K562 (cell line): Measurements from ENCODE around the gene IRF2BP2. TPM values are rescaled to one million over a fixed set of nuclear protein-coding genes. Genes with fewer than 3 reads are reported as not detected.

Experiments
- FOXJ2 ChIP-seq: fragments of 200-800 bp; sonication (Bioruptor generic); IDR thresholded peaks from 2 replicates; pipeline ENCODE4 v1.6.1; 2016; ENCODE audit warnings: missing genetic modification characterization, missing compliant biosample characterization
- FOXK1 ChIP-seq: sonication (generic); formaldehyde crosslinking; IDR thresholded peaks from 2 replicates; pipeline ENCODE4 v1.8.0; 2022; ENCODE audit warnings: missing genetic modification reagents, mild to moderate bottlenecking, borderline replicate concordance
- HDAC3 ChIP-seq: fragments of 450-650 bp; IDR thresholded peaks from 2 replicates; pipeline ENCODE4 v1.6.1; 2018; ENCODE audit warnings: borderline replicate concordance, mild to moderate bottlenecking, moderate library complexity; ENCODE audit not compliant: partially characterized antibody
- NKRF ChIP-seq: fragments of 450-650 bp; IDR thresholded peaks from 2 replicates; pipeline ENCODE4 v1.6.1; 2016; ENCODE audit warnings: borderline replicate concordance
- RBM22 ChIP-seq: fragments of 200-400 bp; formaldehyde crosslinking; IDR thresholded peaks from 2 replicates; pipeline ENCODE4 v1.6.1; 2018; ENCODE audit warnings: low read length, low read depth; ENCODE audit not compliant: poor library complexity, severe bottlenecking
- SIX5 ChIP-seq, 2 experiments: IDR thresholded peaks; 2 replicates each; pipeline ENCODE4 v1.6.1; 2011; ENCODE audit warnings: low read length in 2 of 2, borderline replicate concordance in 1 of 2, low read depth in 1 of 2, mild to moderate bottlenecking in 1 of 2, moderate library complexity in 1 of 2; ENCODE audit not compliant: insufficient read depth in 1 of 2
- SMARCE1 ChIP-seq: fragments of 450-650 bp; IDR thresholded peaks from 2 replicates; pipeline ENCODE4 v1.7.1; 2016; ENCODE audit warnings: mild to moderate bottlenecking
- STAT5A ChIP-seq: IDR thresholded peaks from 2 replicates; pipeline ENCODE4 v1.6.1; 2012; ENCODE audit warnings: low read length, inconsistent platforms, borderline replicate concordance
- TRIM25 ChIP-seq: fragments of 450-650 bp; IDR thresholded peaks from 2 replicates; pipeline ENCODE4 v1.7.0; 2016; ENCODE audit warnings: borderline replicate concordance
- UBTF ChIP-seq, 2 experiments: IDR thresholded peaks; 2 replicates each; pipeline ENCODE4 v1.6.1; 2012; ENCODE audit warnings: improper control_type of control experiment in 2 of 2, low read depth in 2 of 2, low read length in 2 of 2, borderline replicate concordance in 1 of 2
- WHSC1 ChIP-seq: IDR thresholded peaks from one replicate; pipeline ENCODE4 v1.6.1; 2012; ENCODE audit warnings: low read length, control low read depth, inconsistent platforms
- ZNF398 ChIP-seq: fragments of 250-450 bp; sonication (Bioruptor Pico); IDR thresholded peaks from 2 replicates; pipeline ENCODE4 v1.8.0; 2021; ENCODE audit warnings: moderate library complexity, mild to moderate bottlenecking, inconsistent platforms
- ZNF561 ChIP-seq: fragments of 450-650 bp; formaldehyde crosslinking; conservative IDR thresholded peaks from 2 replicates; pipeline ENCODE4 v1.4.0; 2020; ENCODE audit warnings: mild to moderate bottlenecking, moderate library complexity
- ZNF76 ChIP-seq: fragments of 250-450 bp; sonication (Bioruptor Pico); IDR thresholded peaks from 2 replicates; pipeline ENCODE4 v1.4.0; 2020; ENCODE audit warnings: mild to moderate bottlenecking, moderate library complexity, borderline replicate concordance
- polyA plus RNA-seq, 8 experiments: library from polyadenylated mRNA; depleted of rRNA in 4 of 8; stranded (reverse) in 5 of 8; unstranded in 3 of 8; fragments of >200 nt; fragmentation: Nextera tagmentation in 2 of 8; fragmentation: Illumina TruSeq in 1 of 8; extraction: Ambion mirVana in 2 of 8; extraction: Trizol in 1 of 8; gene quantifications; 2 replicates each; pipeline versions ENCODE4 v1.2.1 to v1.2.3, GENCODE V29; 2011 to 2014; ENCODE audit warnings: inconsistent platforms in 1 of 8, missing spikeins in 1 of 8
- total RNA-seq, 7 experiments: library from RNA; depleted of rRNA in 6 of 7; stranded (reverse); fragments of >200 nt in 6 of 7; fragmentation: Illumina TruSeq in 2 of 7; extraction: Trizol in 2 of 7; gene quantifications; 2 replicates each; pipeline versions ENCODE4 v1.2.1 to v1.2.3, GENCODE V29; 2011 to 2021; ENCODE audit warnings: low replicate concordance in 1 of 7
- TF ChIP-seq, protein P1 (sequence below): fragments of 250-450 bp; sonication (Bioruptor Pico); IDR thresholded peaks from 2 replicates; pipeline ENCODE4 v1.8.0; 2021; ENCODE audit warnings: moderate library complexity, mild to moderate bottlenecking, inconsistent platforms
- TF ChIP-seq, protein P2 (sequence below): sonication (generic); formaldehyde crosslinking; IDR thresholded peaks from 2 replicates; pipeline ENCODE4 v1.8.1; 2023; ENCODE audit warnings: mild to moderate bottlenecking, missing genetic modification reagents

Gene IRF2BP2
- total and polyA plus RNA-seq, 9 of the 15 experiments (the other 6 are each of a cell fraction or from before 2014, with no cell fraction given), result 7.7 to 68.6 (median 22.1) TPM

GRCh38 chr1:234607109-234608024 lies 2.6 kb downstream of the IRF2BP2 start (continued):
- TF ChIP-seq ZNF398 (CRISPR knock-in tag) (no peak), RBM22 (no peak), SMARCE1 (no peak), TRIM25 (no peak), NKRF (no peak), UBTF (IDR thresholded peaks at IDR 0.05; ENCODE audit: borderline replicate concordance in 1 of 2, low read depth in 2 of 2, low read length in 2 of 2) (peak; percentile 45 to 57; a peak in 1 of 4 replicates), SIX5 (IDR thresholded peaks at IDR 0.05; ENCODE audit: borderline replicate concordance in 1 of 2, insufficient read depth in 1 of 2, low read depth in 1 of 2, low read length in 2 of 2) (no peak), WHSC1 (peak; percentile 56), FOXK1 (CRISPR knock-in tag) (0 out of 2 replicates have a peak, but pooled peaks have one; percentile 20), ZNF76 (CRISPR knock-in tag) (no peak), ZNF561 (no peak), FOXJ2 (no peak), STAT5A (no peak; the same call in 1 of the 2 replicates), HDAC3 (no peak)
- TF ChIP-seq, protein P1, sequence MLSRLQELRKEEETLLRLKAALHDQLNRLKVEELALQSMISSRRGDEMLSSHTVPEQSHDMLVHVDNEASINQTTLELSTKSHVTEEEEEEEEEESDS (CRISPR knock-in tag), result no peak
- TF ChIP-seq, protein P2, sequence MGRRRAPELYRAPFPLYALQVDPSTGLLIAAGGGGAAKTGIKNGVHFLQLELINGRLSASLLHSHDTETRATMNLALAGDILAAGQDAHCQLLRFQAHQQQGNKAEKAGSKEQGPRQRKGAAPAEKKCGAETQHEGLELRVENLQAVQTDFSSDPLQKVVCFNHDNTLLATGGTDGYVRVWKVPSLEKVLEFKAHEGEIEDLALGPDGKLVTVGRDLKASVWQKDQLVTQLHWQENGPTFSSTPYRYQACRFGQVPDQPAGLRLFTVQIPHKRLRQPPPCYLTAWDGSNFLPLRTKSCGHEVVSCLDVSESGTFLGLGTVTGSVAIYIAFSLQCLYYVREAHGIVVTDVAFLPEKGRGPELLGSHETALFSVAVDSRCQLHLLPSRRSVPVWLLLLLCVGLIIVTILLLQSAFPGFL, result no peak
